ENCODE results near the gene GPS2.

Gene GPS2

GRCh38 chr17:7332111-7332510 lies 17.0 kb upstream of the GPS2 start:
- no peak for DNase-seq (ENCODE audit: low read depth in 1 of 2, low spot score in 1 of 2)
- no peak for TF ChIP-seq JUND (IDR thresholded peaks at IDR 0.05; ENCODE audit: low read depth)
- in situ Hi-C loops (cut with HindIII; ENCODE audit: low pct_unique_long_range_greater_than_20kb, low sequenced_read_pairs): no loop called here

GRCh38 chr17:7330638-7331015 lies 15.5 kb upstream of the GPS2 start:
- no peak for TF ChIP-seq JUND (IDR thresholded peaks at IDR 0.05; ENCODE audit: low read depth)
- no peak for DNase-seq (ENCODE audit: low read depth in 1 of 2, low spot score in 1 of 2)
- in situ Hi-C loops (cut with HindIII; ENCODE audit: low pct_unique_long_range_greater_than_20kb, low sequenced_read_pairs): no loop called here

- peak; percentile 80 to 82 for DNase-seq (ENCODE audit: low read depth in 1 of 2, low spot score in 1 of 2)
- no peak for TF ChIP-seq JUND (IDR thresholded peaks at IDR 0.05; ENCODE audit: low read depth)
- in situ Hi-C loops (cut with HindIII; ENCODE audit: low pct_unique_long_range_greater_than_20kb, low sequenced_read_pairs): no loop called here
Measured at GRCh38 chr17:7329997-7330637, 15.0 kb upstream of the GPS2 start.

GRCh38 chr17:7329374-7329996 lies 14.3 kb upstream of the GPS2 start:
- in situ Hi-C loops (cut with HindIII; ENCODE audit: low pct_unique_long_range_greater_than_20kb, low sequenced_read_pairs): no loop called here
- no peak for TF ChIP-seq JUND (IDR thresholded peaks at IDR 0.05; ENCODE audit: low read depth)
- peak; percentile 96 to 98 for DNase-seq (ENCODE audit: low read depth in 1 of 2, low spot score in 1 of 2)

- TF ChIP-seq JUND (IDR thresholded peaks at IDR 0.05; ENCODE audit: low read depth): no peak
- in situ Hi-C loops (cut with HindIII; ENCODE audit: low pct_unique_long_range_greater_than_20kb, low sequenced_read_pairs): no loop called here
- no peak for DNase-seq (ENCODE audit: low read depth in 1 of 2, low spot score in 1 of 2)
Measured at GRCh38 chr17:7328840-7329373, 13.7 kb upstream of the GPS2 start, which contains the start of gene NEURL4. TSS of gene NEURL4 (minus strand) at chr17:7329335. CDS start at chr17:7329312, 23 bp downstream.

GRCh38 chr17:7328009-7328408 lies 12.8 kb upstream of the GPS2 start:
- no peak for DNase-seq (ENCODE audit: low read depth in 1 of 2, low spot score in 1 of 2)
- no peak for TF ChIP-seq JUND (IDR thresholded peaks at IDR 0.05; ENCODE audit: low read depth)
- in situ Hi-C loops (cut with HindIII; ENCODE audit: low pct_unique_long_range_greater_than_20kb, low sequenced_read_pairs): no loop called here

GRCh38 chr17:7327501-7327900 lies 12.3 kb upstream of the GPS2 start:
- DNase-seq (ENCODE audit: low read depth in 1 of 2, low spot score in 1 of 2): no peak
- in situ Hi-C loops (cut with HindIII; ENCODE audit: low pct_unique_long_range_greater_than_20kb, low sequenced_read_pairs): no loop called here
- no peak for TF ChIP-seq JUND (IDR thresholded peaks at IDR 0.05; ENCODE audit: low read depth)

- in situ Hi-C loops (cut with HindIII; ENCODE audit: low pct_unique_long_range_greater_than_20kb, low sequenced_read_pairs): no loop called here
- DNase-seq (ENCODE audit: low read depth in 1 of 2, low spot score in 1 of 2): no peak
- no peak for TF ChIP-seq JUND (IDR thresholded peaks at IDR 0.05; ENCODE audit: low read depth)
Measured at GRCh38 chr17:7327056-7327455, 11.9 kb upstream of the GPS2 start.

GRCh38 chr17:7326186-7326585 lies 11.0 kb upstream of the GPS2 start:
- DNase-seq (ENCODE audit: low read depth in 1 of 2, low spot score in 1 of 2): no peak
- in situ Hi-C loops (cut with HindIII; ENCODE audit: low pct_unique_long_range_greater_than_20kb, low sequenced_read_pairs): no loop called here
- no peak for TF ChIP-seq JUND (IDR thresholded peaks at IDR 0.05; ENCODE audit: low read depth)

- no peak for TF ChIP-seq JUND (IDR thresholded peaks at IDR 0.05; ENCODE audit: low read depth)
- DNase-seq (ENCODE audit: low read depth in 1 of 2, low spot score in 1 of 2): no peak
- in situ Hi-C loops (cut with HindIII; ENCODE audit: low pct_unique_long_range_greater_than_20kb, low sequenced_read_pairs): no loop called here
Measured at GRCh38 chr17:7325031-7325528, 9.9 kb upstream of the GPS2 start.

- TF ChIP-seq JUND (IDR thresholded peaks at IDR 0.05; ENCODE audit: low read depth): no peak
- in situ Hi-C loops (cut with HindIII; ENCODE audit: low pct_unique_long_range_greater_than_20kb, low sequenced_read_pairs): no loop called here
- no peak for DNase-seq (ENCODE audit: low read depth in 1 of 2, low spot score in 1 of 2)
Measured at GRCh38 chr17:7324438-7324779, 9.2 kb upstream of the GPS2 start.

GRCh38 chr17:7323731-7324437 lies 8.7 kb upstream of the GPS2 start:
- in situ Hi-C loops (cut with HindIII; ENCODE audit: low pct_unique_long_range_greater_than_20kb, low sequenced_read_pairs): no loop called here
- TF ChIP-seq JUND (IDR thresholded peaks at IDR 0.05; ENCODE audit: low read depth): no peak
- DNase-seq (ENCODE audit: low read depth in 1 of 2, low spot score in 1 of 2): no peak
